ENCODE measurements around the gene TMEM179B. TPM values are rescaled to one million over a fixed set of nuclear protein-coding genes. Genes with fewer than 3 reads are reported as not detected.
"Not testable (repeated sequence)": the region's sequence is repeated elsewhere in the genome, so short reads cannot be mapped to it uniquely, and the experiment has no call there.

Gene TMEM179B
- total and polyA plus RNA-seq, 10 donors, result 39.0 to 80.8 (median 51.5) TPM

- DNase-seq, result peak; percentile 11
- Histone ChIP-seq H3K4me1 (peaks cover 17 to 37% (median 23%) of the 10 kb centered on the region in 6 donors), H3K27me3 (replicated peaks in 1 of 7) (no peaks in the 10 kb centered on the region), H3K9me3 (no peaks in the 10 kb centered on the region), H3K27ac (no peak overlapping the region), H3K4me3 (no peak overlapping the region), H3K36me3 (peaks cover 0 to 8% (median 0%) of the 10 kb centered on the region in 6 donors)
- 70 to 77% (median 74%) methylated on average over 9 of the region's 9 CpGs for WGBS, 5 donors
- intact Hi-C loops (cut with DNase I; ENCODE audit: low total_unique reads), result no loop called here
- TF ChIP-seq POLR2AphosphoS5 (IDR thresholded peaks at IDR 0.05) (no peak), POLR2A (IDR thresholded peaks at IDR 0.05) (no peak), CTCF (IDR thresholded peaks at IDR 0.05 in 8 of 11, conservative IDR thresholded peaks at IDR 0.05 in 3 of 11) (no peak)
Observed at GRCh38 chr11:62757846-62758788, 29.1 kb upstream of the TMEM179B start.

DNA sequence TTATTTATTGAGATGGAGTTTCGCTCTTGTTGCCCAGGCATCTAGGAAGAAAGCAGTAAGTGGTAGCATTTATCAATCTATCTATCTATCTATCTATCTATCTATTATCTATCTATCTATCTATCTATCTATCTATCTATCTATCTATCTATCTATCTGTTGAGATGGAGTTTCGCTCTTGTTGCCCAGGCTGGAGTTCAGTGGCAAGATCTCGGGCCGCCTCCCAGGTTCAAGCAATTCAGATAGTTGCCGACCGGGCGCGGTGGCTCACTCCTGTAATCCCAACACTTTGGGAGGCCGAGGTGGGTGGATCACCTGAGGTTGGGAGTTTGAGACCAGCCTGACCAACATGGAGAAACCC lies 26.4 kb upstream of the TMEM179B start:
- Histone ChIP-seq H3K4me1 (peaks cover 12 to 37% (median 24%) of the 10 kb centered on the region in 6 donors), H3K27ac (peak overlapping the region; percentile 85 to 95 (median 90)), H3K4me3 (peak overlapping the region; percentile 2 to 97 (median 78)), H3K36me3 (peaks cover under 1 to 35% (median 12%) of the 10 kb centered on the region in 6 donors)
- H3K9me3 ChIP-seq; intact Hi-C loops (cut with DNase I; ENCODE audit: low total_unique reads); H3K27me3 ChIP-seq (replicated peaks in 1 of 7): not testable (repeated sequence)
- peak; percentile 79 for DNase-seq
- WGBS, 5 donors, result 32 to 41% (median 37%) methylated on average over 9 of the region's 9 CpGs

GRCh38 chr11:62770778-62771143 lies 16.4 kb upstream of the TMEM179B start:
- peaks cover 3 to 43% (median 19%) of the 10 kb centered on the region in 6 donors for H3K36me3 ChIP-seq
- peaks cover 16 to 52% (median 30%) of the 10 kb centered on the region in 6 donors for H3K4me1 ChIP-seq
- peak; percentile 81 for DNase-seq
- H3K27me3 ChIP-seq (replicated peaks in 1 of 7), result no peaks in the 10 kb centered on the region
- peak overlapping the region; percentile 80 to 97 (median 96) for H3K27ac ChIP-seq
- no peak for TF ChIP-seq POLR2AphosphoS5 (IDR thresholded peaks at IDR 0.05)
- TF ChIP-seq POLR2A (IDR thresholded peaks at IDR 0.05), result no peak
- no peak for TF ChIP-seq CTCF (IDR thresholded peaks at IDR 0.05 in 8 of 11, conservative IDR thresholded peaks at IDR 0.05 in 3 of 11)
- peak overlapping the region; percentile 58 to 85 (median 79) for H3K4me3 ChIP-seq
- H3K9me3 ChIP-seq, result no peaks in the 10 kb centered on the region
- WGBS, 5 donors, result 1 to 2% (median 1%) methylated on average over 18 of the region's 18 CpGs
- intact Hi-C loops (cut with DNase I; ENCODE audit: low total_unique reads), result no loop called here

GRCh38 chr11:62771144-62772021 lies 15.8 kb upstream of the TMEM179B start, which contains the start of gene TAF6L:
TSS of gene TAF6L (plus strand) at chr11:62771396. CDS start at chr11:62775784, 4,388 bp downstream.
- DNase-seq, result peak; percentile 97

More at GRCh38 chr11:62771144-62772021, 15.8 kb upstream of the TMEM179B start, which contains the start of gene TAF6L:
- Histone ChIP-seq H3K9me3 (no peaks in the 10 kb centered on the region), H3K36me3 (peaks cover 0 to 43% (median 19%) of the 10 kb centered on the region in 6 donors), H3K27me3 (replicated peaks in 1 of 7) (no peaks in the 10 kb centered on the region), H3K4me1 (peaks cover 16 to 49% (median 30%) of the 10 kb centered on the region in 6 donors), H3K4me3 (peak within 1 kb of the TSS; percentile 58 to 85 (median 79)), H3K27ac (peak within 1 kb of the TSS; percentile 80 to 97 (median 96))
- TF ChIP-seq CTCF (IDR thresholded peaks at IDR 0.05 in 8 of 11, conservative IDR thresholded peaks at IDR 0.05 in 3 of 11), result peak in 1 of 11 experiments; percentile 17
- TF ChIP-seq POLR2AphosphoS5 (IDR thresholded peaks at IDR 0.05), result peak; percentile 83 to 95 (median 92)
- TF ChIP-seq POLR2A (IDR thresholded peaks at IDR 0.05), result peak in 2 of 3 donors; percentile 11 to 30
- 2 to 5% (median 3%) methylated on average over 31 to 60 of the region's 60 CpGs for WGBS, 5 donors
- intact Hi-C loops (cut with DNase I; ENCODE audit: low total_unique reads), result no loop called here
